Psoas muscle (tissue), 8 donors: ENCODE data around the gene MRPS5. TPM values are rescaled to one million over a fixed set of nuclear protein-coding genes. Genes with fewer than 3 reads are reported as not detected.

Experiments used
- ATAC-seq, 4 donors: fragments of 200-7000 bp; cut with Tn5 transposase; one replicate each; pipeline ENCODE4 v1.9.1; 2020; ENCODE audit warnings: moderate library complexity in 3 of 4, mild to moderate bottlenecking in 2 of 4
- DNase-seq, 2 donors: peaks; one replicate each; pipeline ENCODE4 v3.0.0-alpha.2; 2020
- H3K27ac ChIP-seq: fragments of 200-600 bp; one replicate; pipeline ENCODE4 v1.8.0; 2022
- H3K27me3 ChIP-seq, 3 donors: fragments of 200-600 bp in 1 of 3; one replicate each; pipeline versions ENCODE4 v1.6.1 to v1.8.0; 2013 to 2022; ENCODE audit warnings: low read length in 2 of 3, mild to moderate bottlenecking in 2 of 3, moderate library complexity in 1 of 3; ENCODE audit not compliant: insufficient read depth in 3 of 3
- H3K36me3 ChIP-seq, 2 donors: fragments of 200-600 bp in 1 of 2; one replicate each; pipeline versions ENCODE4 v1.6.1 to v1.8.0; 2013 to 2022; ENCODE audit warnings: low read depth in 1 of 2, mild to moderate bottlenecking in 1 of 2, moderate library complexity in 1 of 2; ENCODE audit not compliant: insufficient read depth in 1 of 2
- H3K4me1 ChIP-seq: fragments of 200-600 bp; one replicate; pipeline ENCODE4 v1.8.0; 2022
- H3K4me3 ChIP-seq: fragments of 200-600 bp; one replicate; pipeline ENCODE4 v1.8.0; 2022; ENCODE audit warnings: mild to moderate bottlenecking
- H3K9me3 ChIP-seq: fragments of 200-600 bp; one replicate; pipeline ENCODE4 v1.8.0; 2022
- CTCF ChIP-seq: fragments of 200-600 bp; IDR thresholded peaks from one replicate; pipeline ENCODE4 v1.8.0; 2022; ENCODE audit warnings: antibody characterized with exemption
- WGBS, 3 donors: extraction: QIAGEN DNeasy Blood & Tissue Kit; methylation state at CpG; one replicate each; pipeline versions ENCODE4 v1.1.6 to v1.1.7; 2013; 5-methylcytosine and 5-hydroxymethylcytosine counted together
- intact Hi-C, 2 donors: fragments of 100-400 bp; cut with DNase I; formaldehyde crosslinking; loops; one replicate each; pipeline versions ENCODE4 v1.11.0 to v1.14.2; 2022
- polyA plus RNA-seq, 3 donors: library from polyadenylated mRNA; stranded (reverse); fragments of 200-250 nt; gene quantifications; one replicate each; pipeline ENCODE4 v1.2.3, GENCODE V29; 2013
- total RNA-seq, 4 donors: library from RNA; stranded (reverse); fragmentation: NEBNext Ultra II Directional in 2 of 4; extraction: Animal tissue kit (Norgen Biotek cat#: 25700) in 2 of 4; gene quantifications; one replicate each; pipeline versions ENCODE4 v1.2.1 to v1.2.4, GENCODE V29; 2021 to 2023
- donor health status: healthy with polysubstance abuse.
- donor health status: DM: no; HTN: no; CAD: no; lungs with moderate emphysema.
- donor health status: Bipolar disorder and iron deficiency.
- donor health status: healthy.
- donor health status: DM: yes; HTN: yes; CAD: no.
- donor health status: DM: no; HTN: no; CAD: no.
- donor health status: DM: no; HTN: no; CAD: no.
- donor health status: DM: yes; HTN: yes; CAD: no.

MRPS5 gene
- total and polyA plus RNA-seq, 7 donors, result 45.6 to 180 (median 79.0) TPM

- DNase-seq (no peak), ATAC-seq (no peak)
- Histone ChIP-seq H3K4me3 (no peak overlapping the region), H3K27me3 (no peaks in the 10 kb centered on the region), H3K9me3 (no peaks in the 10 kb centered on the region), H3K36me3 (peaks cover 4 to 42% of the 10 kb centered on the region in 2 donors), H3K4me1 (no peaks in the 10 kb centered on the region), H3K27ac (no peak overlapping the region)
- no peak for TF ChIP-seq CTCF
- intact Hi-C loops, result no loop called here
- 93 to 95% (median 95%) methylated on average over 2 of the region's 2 CpGs for WGBS, 3 donors
Measured at GRCh38 chr2:95082477-95082876, 39.1 kb downstream of the MRPS5 start.

DNA sequence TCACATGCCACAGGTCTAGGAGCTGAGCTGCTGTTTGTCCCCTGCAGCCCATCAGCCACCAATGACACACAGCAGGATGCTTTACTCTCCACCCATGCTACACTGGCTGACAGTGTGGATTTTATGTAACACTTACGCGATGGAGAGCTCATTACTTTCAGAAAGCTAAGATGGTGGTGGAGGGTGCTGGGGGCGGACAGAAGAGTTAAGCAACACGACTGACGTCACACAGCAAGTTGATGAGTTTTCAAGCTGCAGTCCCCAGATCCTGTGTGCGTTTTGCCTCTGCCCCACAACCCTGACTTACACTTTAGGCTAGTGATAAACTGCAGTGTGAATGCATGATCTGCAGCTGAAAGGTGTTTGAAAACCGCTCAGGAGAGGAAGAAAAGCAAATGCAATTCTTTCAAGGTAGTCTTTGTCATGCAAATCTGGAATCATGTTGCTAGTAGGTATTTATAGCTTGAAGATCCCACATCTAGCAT, 42.4 kb downstream of the MRPS5 start:
- H3K27ac ChIP-seq, result no peak overlapping the region
- no peak for ATAC-seq
- H3K4me1 ChIP-seq, result peaks cover 6% of the 10 kb centered on the region
- peaks cover 0 to 10% of the 10 kb centered on the region in 2 donors for H3K36me3 ChIP-seq
- intact Hi-C loops, result loop anchor here in 1 of 2 donors (5.0 kb wide), 1 partner anchor 38 kb away; no protein-coding TSS in a partner anchor
- no peak overlapping the region for H3K4me3 ChIP-seq
- no peak for DNase-seq
- 43 to 48% (median 48%) methylated on average over 7 of the region's 7 CpGs for WGBS, 3 donors
- H3K27me3 ChIP-seq, result peaks cover 0 to 10% (median 4%) of the 10 kb centered on the region in 3 donors
- H3K9me3 ChIP-seq, result no peaks in the 10 kb centered on the region
- no peak for TF ChIP-seq CTCF

GRCh38 chr2:95077861-95078603, 43.6 kb downstream of the MRPS5 start:
- no peak overlapping the region for H3K27ac ChIP-seq
- peaks cover 0 to 22% (median 4%) of the 10 kb centered on the region in 3 donors for H3K27me3 ChIP-seq
- no peak overlapping the region for H3K4me3 ChIP-seq
- 53 to 58% (median 58%) methylated on average over 10 of the region's 10 CpGs for WGBS, 3 donors
- intact Hi-C loops, result loop anchor here in 1 of 2 donors (5.0 kb wide), 1 partner anchor 39 kb away; no protein-coding TSS in a partner anchor
- H3K4me1 ChIP-seq, result peaks cover 6% of the 10 kb centered on the region
- peaks cover 0 to 2% of the 10 kb centered on the region in 2 donors for H3K36me3 ChIP-seq
- ATAC-seq, result no peak
- H3K9me3 ChIP-seq, result no peaks in the 10 kb centered on the region
- no peak for DNase-seq
- no peak for TF ChIP-seq CTCF

GRCh38 chr2:95077530-95077825, 44.1 kb downstream of the MRPS5 start:
- DNase-seq (no peak), ATAC-seq (peak in 1 of 4 donors; percentile 23)
- no peaks in the 10 kb centered on the region for H3K9me3 ChIP-seq
- H3K27ac ChIP-seq, result no peak overlapping the region
- H3K4me1 ChIP-seq, result peaks cover 6% of the 10 kb centered on the region
- peaks cover 0 to 26% (median 4%) of the 10 kb centered on the region in 3 donors for H3K27me3 ChIP-seq
- 50 to 63% (median 56%) methylated on average over 3 of the region's 3 CpGs for whole genome bisulfite sequencing, 3 donors
- H3K4me3 ChIP-seq, result no peak overlapping the region
- intact Hi-C loops, result loop anchor here in 1 of 2 donors (5.0 kb wide), 1 partner anchor 40 kb away; no protein-coding TSS in a partner anchor
- no peaks in the 10 kb centered on the region for H3K36me3 ChIP-seq
- TF ChIP-seq CTCF, result no peak
